Activated CD4-positive, alpha-beta T cell treated with anti-CD3 and anti-CD28 coated beads for 24 hours (primary cell): Measurements from ENCODE around the gene SART3.
"Not testable (repeated sequence)": the region's sequence is repeated elsewhere in the genome, so short reads cannot be mapped to it uniquely, and the experiment has no call there.

Experiments
- DNase-seq, 2 donors: peaks; one replicate each; pipeline ENCODE4 v3.0.0-alpha.2; 2020; ENCODE audit warnings: low read depth in 2 of 2

The SART3 gene

GRCh38 chr12:108562348-108563135 lies 1.6 kb upstream of the SART3 start, which contains the start of gene ISCU:
Gene ISCU, plus strand, starts transcription at chr12:108562596. Its CDS starts 27 bp downstream, at chr12:108562623.
- DNase-seq = peak; percentile 98 to 99

DNA sequence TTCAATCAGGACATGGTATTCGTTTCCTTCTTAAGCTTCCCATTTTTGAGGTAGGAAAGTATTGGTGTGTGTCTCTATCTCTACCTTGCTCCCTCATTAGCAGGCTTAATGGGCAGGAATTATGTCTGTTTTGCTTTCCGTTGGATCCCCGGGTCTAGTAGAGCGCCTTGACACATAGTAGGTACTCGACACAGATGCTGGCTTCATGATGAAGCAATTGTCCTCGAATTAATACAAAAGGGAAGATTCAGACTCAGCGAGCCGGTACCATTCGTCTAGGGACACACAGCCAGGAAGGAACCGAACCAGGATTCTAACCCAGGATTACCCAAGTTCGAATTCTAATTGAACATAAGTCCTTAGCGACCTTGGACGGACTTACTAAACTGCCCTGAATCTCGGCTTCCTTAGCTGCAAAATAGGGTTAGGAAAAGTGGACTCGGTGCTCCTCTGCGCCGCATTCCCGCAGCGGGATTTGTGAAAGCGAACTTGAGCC lies 927 bp upstream of the SART3 start:
- no peak for DNase-seq

GRCh38 chr12:108560321-108560721 lies 652 bp downstream of the SART3 start:
- no peak for DNase-seq

- DNase-seq = no peak
Measured at GRCh38 chr12:108559748-108560147, 1.2 kb downstream of the SART3 start.

GRCh38 chr12:108559007-108559655 lies 1.8 kb downstream of the SART3 start:
- DNase-seq = no peak

DNA sequence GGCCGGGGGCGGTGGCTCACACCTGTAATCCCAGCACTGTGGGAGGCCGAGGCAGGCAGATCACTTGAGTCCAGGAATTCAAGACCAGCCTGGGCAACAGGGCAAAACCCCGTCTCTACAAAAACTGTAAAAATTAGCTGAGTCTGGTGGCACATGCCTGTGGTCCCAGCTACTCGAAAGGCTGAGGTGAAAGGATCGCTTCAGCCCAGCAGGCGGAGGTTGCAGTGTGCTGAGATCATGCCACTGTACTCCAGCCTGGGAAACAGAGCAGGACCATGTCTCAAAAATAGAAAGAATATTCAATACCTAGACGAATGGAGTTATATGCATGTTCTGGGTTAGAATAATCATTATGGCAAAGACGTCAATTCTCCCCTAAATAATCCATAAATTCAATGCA lies 5.6 kb downstream of the SART3 start:
- DNase-seq = not testable (repeated sequence)

DNA sequence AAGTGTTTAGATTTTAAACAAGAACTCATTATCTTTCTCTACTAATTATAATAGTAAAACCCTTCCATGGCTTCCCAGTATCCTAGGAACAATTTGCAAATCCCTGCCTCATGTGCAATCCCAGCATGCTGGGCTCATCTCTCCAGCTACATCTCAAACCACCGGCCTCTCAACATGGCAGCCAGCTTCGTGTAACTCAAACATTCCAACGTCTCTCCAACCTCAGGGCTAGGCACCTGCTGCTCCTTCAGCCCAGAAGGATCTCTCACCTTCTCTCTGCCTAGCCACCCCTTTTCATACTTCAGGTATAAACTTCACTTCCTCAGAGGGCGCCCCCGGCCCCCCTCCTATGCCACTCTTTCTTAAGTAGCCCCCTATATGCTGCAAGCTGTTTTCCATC lies 7.2 kb downstream of the SART3 start:
- DNase-seq = no peak

- no peak for DNase-seq
Measured at GRCh38 chr12:108551535-108551934, 9.4 kb downstream of the SART3 start.

GRCh38 chr12:108548954-108549521 lies 11.9 kb downstream of the SART3 start:
- DNase-seq = no peak

DNA sequence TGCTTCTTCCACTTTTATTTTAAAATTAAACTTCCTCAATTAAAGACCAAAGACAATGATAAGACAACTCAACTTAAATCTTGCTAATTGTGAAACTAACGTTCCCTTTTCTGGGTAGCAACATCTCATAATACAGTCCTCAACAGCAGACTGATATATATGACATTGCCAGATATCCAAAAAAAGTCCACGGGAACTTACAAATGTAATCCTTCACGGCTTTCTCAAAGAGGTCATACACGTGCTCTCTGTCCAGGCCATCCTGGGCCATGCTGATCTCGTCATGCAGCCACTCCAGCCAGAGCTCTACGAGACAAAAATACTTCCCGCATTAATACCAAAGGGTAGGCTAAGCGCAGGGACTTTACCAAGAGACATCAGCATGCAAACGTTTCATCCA lies 13.3 kb downstream of the SART3 start:
- DNase-seq = no peak

- DNase-seq = no peak
Measured at GRCh38 chr12:108543652-108544051, 17.3 kb downstream of the SART3 start.

DNA sequence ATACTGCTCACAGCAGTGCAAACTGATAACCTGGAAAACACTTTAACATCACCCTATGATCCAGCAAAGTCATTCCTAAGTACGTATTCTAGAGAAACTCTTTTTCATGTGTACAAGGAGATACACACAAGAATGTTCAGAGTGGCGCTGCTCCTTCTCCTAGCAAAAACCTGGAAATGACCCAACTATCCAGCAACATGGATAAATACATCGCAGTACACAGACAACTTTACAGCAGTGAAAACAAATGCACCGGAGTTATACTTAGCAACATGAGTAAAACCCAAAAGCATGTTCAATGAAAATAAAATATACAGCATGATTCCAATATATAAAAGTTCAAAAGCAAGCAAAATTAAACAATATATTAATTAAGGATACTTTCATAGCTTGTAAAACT lies 18.7 kb downstream of the SART3 start:
- DNase-seq = no peak

DNA sequence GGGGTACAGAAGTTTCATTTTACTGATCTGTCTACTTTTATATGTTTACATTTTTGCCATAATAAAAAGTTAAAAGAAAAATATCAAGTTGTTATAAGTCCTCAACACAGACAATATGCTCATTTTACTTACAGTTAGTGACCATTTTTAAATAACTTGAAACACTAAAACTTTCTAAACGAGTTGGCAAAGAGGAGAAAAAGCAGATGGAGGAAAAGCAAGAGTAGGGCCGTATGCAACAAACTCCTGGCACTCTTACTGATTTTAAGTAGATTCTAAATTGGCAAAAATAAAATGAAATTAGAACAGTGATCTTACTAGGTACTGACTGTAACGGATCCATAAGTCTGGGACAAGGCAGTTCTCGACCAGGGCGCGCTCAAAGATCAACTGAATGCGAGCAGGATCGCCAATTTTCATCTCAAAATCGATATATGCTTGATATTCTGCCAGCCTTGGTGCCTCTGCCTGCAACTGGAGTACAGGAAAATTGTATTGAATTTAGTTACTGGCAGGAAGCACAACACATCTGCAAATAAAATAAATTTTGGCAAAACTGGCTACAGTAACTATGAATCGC lies 22.3 kb downstream of the SART3 start:
- no peak for DNase-seq

DNA sequence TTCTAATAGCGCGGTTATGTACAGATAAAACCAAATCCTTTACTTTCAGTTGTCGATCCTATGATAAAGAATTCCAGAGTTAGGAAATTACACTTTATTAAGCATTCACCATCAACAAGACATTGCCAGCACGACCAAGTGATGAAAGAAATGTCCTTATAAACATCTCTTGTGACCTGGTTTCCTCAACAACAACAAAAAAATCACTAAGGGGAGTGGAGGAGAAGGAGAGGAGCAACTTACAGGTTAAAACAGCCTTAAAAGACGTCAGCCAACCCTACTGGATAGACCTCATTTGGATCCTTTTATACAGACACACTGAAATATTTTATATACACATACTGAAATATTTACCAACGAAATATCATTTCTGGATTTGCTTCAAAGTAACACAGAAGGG lies 22.8 kb downstream of the SART3 start:
- no peak for DNase-seq

DNA sequence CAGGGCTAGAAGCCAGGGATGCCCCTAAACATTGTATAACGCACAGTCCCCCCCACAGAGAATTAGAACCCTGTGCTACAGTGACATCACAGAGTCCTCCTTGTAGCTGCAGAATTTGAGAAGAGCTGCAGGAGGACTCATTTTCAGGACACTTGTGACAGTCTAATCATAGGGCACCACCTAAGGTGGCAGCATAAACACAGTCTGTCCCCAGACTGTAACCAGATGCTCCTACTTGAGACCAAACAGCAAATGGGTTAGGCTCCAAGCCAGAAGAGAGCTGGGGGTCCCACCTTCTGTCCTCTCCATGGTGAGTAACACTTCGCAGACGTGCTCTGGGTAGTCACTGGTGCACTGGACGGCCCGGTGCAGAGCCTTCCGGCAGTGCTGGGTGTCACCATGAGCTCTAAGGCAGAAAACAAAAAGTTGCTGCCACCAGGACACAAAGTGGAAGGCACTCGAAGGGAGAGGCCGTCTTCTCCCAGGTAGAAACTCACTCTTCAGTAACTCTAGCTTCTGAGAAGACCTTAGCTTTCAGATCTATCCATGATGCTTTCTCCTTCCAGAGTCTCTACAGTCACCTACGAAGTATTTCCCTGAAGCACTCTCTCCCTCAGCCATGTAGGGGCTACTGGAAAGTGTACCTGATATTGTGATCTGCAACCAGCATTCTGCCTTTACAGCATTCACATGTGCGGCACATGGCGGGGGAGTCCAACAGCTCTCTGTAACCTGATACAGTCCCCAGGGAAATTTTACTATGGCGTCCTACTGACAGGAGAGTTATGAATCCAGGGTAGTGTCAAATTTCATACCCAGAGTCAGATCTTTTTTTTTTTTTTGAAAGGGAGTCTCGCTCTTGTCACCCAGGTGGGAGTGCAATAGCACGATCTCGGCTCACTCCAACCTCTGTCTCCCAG lies 28.8 kb downstream of the SART3 start:
- no peak for DNase-seq

DNA sequence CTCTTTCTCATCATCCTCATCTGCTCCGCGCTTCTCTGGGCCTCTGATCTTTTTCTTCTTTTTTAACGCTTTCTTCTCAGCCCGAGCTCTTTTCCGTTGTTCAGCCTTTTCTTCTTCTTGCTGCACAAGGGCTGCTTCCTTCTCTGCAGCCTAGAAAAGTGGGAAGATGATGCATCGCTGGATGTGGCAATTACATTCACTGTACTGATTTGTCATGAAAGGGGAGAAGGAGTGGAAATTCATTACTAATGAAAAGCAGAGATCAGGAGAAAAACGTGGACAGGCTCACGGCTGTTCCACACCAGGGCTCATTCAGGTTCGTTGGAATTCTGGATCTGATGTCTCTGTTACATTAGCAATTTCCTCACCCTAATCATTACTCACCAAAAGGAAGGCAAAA lies 30.8 kb downstream of the SART3 start:
- no peak for DNase-seq

GRCh38 chr12:108527166-108527496 lies 33.8 kb downstream of the SART3 start:
- DNase-seq = no peak

DNA sequence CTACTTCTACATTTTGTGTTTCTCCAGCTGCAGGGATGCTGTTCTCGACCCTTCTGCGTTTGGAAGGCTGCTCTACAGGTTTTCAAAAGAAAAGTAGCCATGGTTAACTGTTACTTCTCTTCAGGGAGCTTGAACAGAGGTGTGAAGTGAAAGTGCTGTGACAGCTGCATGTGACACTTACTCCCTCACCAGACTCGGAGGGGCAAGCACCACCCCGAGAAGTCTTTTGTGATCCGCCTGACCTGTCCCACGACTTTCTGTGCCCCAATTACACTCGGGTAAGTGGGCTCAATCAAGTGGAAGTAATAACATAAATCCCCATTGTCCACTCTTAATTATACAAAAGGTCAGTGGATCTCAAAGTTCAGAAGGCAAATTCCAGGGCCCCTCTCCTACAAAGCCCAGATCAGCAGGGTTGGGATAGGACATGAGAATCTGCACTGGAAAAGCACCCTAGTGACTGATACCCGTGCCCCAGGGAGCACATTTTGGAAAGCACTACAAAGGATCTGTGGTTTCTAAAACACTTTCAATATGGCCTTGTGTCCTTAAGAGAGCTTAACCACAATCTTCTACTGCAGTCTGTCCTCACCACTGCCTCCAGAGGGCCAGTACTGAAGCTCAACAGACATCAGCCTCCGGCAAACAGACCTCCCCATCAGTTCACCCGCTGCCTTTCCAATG lies 34.3 kb downstream of the SART3 start:
- DNase-seq = no peak

DNA sequence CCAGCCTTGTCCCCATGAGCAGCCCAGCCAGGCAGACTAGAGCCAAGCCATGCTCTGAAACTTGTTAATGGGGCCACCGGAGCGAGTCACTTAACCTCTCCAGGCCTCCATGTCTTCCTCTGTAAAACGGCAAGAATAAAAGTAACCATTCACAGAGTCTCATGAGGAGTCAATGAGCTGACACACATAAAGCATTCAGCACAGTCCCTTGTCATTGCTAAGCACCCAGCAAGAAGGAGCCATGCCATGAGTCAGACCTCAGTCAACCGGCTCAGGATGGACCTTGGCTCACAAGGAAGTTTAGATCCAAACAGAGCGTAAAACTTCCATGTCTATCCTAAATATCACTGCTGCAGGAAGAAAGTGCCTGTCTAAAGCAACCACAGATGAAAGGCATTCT lies 35.3 kb downstream of the SART3 start:
- DNase-seq = no peak

GRCh38 chr12:108523365-108523764 lies 37.6 kb downstream of the SART3 start:
- no peak for DNase-seq

DNA sequence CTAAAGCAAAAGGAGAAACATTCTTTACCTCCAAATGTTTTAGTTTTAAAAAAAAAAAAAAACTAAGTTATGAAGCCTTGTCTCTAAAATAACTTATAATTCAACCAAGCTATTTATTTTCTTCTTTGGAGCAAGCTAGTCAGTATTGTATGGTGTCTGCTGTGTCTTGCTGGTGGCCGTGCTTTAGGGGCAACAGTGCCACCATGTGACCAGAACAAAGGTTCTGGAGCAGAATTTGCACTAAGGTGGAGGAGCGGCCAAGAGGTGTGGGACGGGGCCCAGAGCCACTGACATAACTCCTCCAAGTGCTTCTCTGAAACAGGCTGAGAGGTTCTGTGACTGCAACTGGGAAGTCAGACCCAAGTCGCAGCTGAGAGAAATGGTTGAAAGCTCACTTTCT lies 41.4 kb downstream of the SART3 start:
- no peak for DNase-seq
